ENCODE results near the gene NAXD. TPM values are rescaled to one million over a fixed set of nuclear protein-coding genes. Genes with fewer than 3 reads are reported as not detected.

Gene NAXD
- total and polyA plus RNA-seq, 2 of the 4 experiments (the other 2 are of a cell fraction), result 10.2 to 27.2 TPM

- H3K18ac ChIP-seq (ENCODE audit: low read depth, low read length), result no peak overlapping the region
- H3K23ac ChIP-seq (ENCODE audit: low read depth, low read length), result no peak overlapping the region
- DNase-seq (no peak), ATAC-seq (ENCODE audit: low read depth) (no peak)
- no peak overlapping the region for H3K27ac ChIP-seq (ENCODE audit: insufficient read depth, low read length)
- no peak overlapping the region for H2BK15ac ChIP-seq (ENCODE audit: low read depth, low read length)
- 94% methylated on average over 23 of the region's 40 CpGs; no CpG with 5 or more reads in 1 of the 2 experiments for WGBS, 2 experiments (ENCODE audit: extremely low coverage in 2 of 2, insufficient read length in 1 of 2)
- H4K20me1 ChIP-seq (ENCODE audit: insufficient read depth, low read length), result peaks cover 22% of the 10 kb centered on the region
- no peak overlapping the region for H2BK20ac ChIP-seq (ENCODE audit: low read depth, low read length)
- no peak overlapping the region for H2AFZ ChIP-seq (replicated peaks; ENCODE audit: low read length, poor library complexity)
- in situ Hi-C loops (cut with MboI; ENCODE audit: low sequenced_read_pairs), result no loop called here
- no peak overlapping the region for H3K14ac ChIP-seq (replicated peaks; ENCODE audit: low read depth, low read length)
- CTCF ChIA-PET, result no interaction called here
- peaks cover 8% of the 10 kb centered on the region; the same call in 1 of the 2 replicates for H3K4me1 ChIP-seq (ENCODE audit: control insufficient read depth, insufficient read depth, low read length)
- peaks cover under 1 to 29% of the 10 kb centered on the region in 2 experiments; a peak in 3 of 4 replicates for H3K79me1 ChIP-seq (ENCODE audit: low read depth in 1 of 2, low read length in 2 of 2)
- no peaks in the 10 kb centered on the region for H3K27me3 ChIP-seq (ENCODE audit: control insufficient read depth, insufficient read depth, low read length)
- no peak overlapping the region for H3K56ac ChIP-seq (ENCODE audit: extremely low read depth, insufficient read depth, low read length)
- H2BK120ac ChIP-seq (ENCODE audit: low read depth, low read length), result no peak overlapping the region
- H3K4me2 ChIP-seq (ENCODE audit: low read depth, low read length), result no peak overlapping the region
- peaks cover 66% of the 10 kb centered on the region for H3K36me3 ChIP-seq (ENCODE audit: control insufficient read depth, insufficient read depth, low read length)
- no peak overlapping the region for H2BK5ac ChIP-seq (ENCODE audit: low read depth, low read length, poor library complexity, severe bottlenecking)
- peaks cover 7% of the 10 kb centered on the region; the same call in 1 of the 2 replicates for H3K9me1 ChIP-seq (ENCODE audit: insufficient read depth, low read length)
- H4K91ac ChIP-seq (ENCODE audit: insufficient read depth, low read depth, low read length), result no peak overlapping the region
- dilution Hi-C loops (cut with HindIII; ENCODE audit: low sequenced_read_pairs, unreplicated experiment), result no loop called here
- intact Hi-C loops (cut with micrococcal nuclease), result no loop called here
- BruUV-seq (replicated peaks), result no TSS peak
- no peak overlapping the region for H3K4me3 ChIP-seq (ENCODE audit: insufficient read depth, low read depth, low read length)
- POLR2A ChIA-PET (ENCODE audit: unreplicated experiment), result interaction anchor here (0.6 kb wide), 1 partner anchor 21 kb away, joined by 3 read pairs; no protein-coding TSS in a partner anchor
- no peak overlapping the region for H4K5ac ChIP-seq (ENCODE audit: low read depth, low read length)
- no peak overlapping the region for H2AK5ac ChIP-seq (ENCODE audit: low read depth, low read length)
- H3K4ac ChIP-seq (ENCODE audit: low read depth, low read length), result no peak overlapping the region
- no peaks in the 10 kb centered on the region for H3K9me3 ChIP-seq (ENCODE audit: control insufficient read depth, insufficient read depth, low read length)
- no peak overlapping the region for H4K8ac ChIP-seq (ENCODE audit: low read depth in 2 of 2, low read length in 2 of 2)
- TF ChIP-seq CHD1 (IDR thresholded peaks at IDR 0.05; ENCODE audit: low read depth, low read length) (no peak), SMC3 (IDR thresholded peaks at IDR 0.05; ENCODE audit: low read depth, low read length) (no peak), MAZ (IDR thresholded peaks at IDR 0.05; ENCODE audit: borderline replicate concordance, low read depth, low read length) (no peak), CEBPB (IDR thresholded peaks at IDR 0.05; ENCODE audit: low read depth, low read length) (no peak), NFE2L2 (IDR thresholded peaks at IDR 0.05; ENCODE audit: low read depth, low read length) (no peak), CTCF (conservative IDR thresholded peaks at IDR 0.05; ENCODE audit: low read depth, low read length) (no peak), MAFK (IDR thresholded peaks at IDR 0.05; ENCODE audit: low read depth, low read length) (no peak), USF2 (IDR thresholded peaks at IDR 0.05; ENCODE audit: low read depth, low read length) (no peak), BHLHE40 (IDR thresholded peaks at IDR 0.05; ENCODE audit: low read depth, low read length) (no peak), RAD21 (IDR thresholded peaks at IDR 0.05; ENCODE audit: low read length) (no peak), FOS (IDR thresholded peaks at IDR 0.05; ENCODE audit: low read depth, low read length) (no peak)
- H3K9ac ChIP-seq (ENCODE audit: low read depth, low read length), result no peak overlapping the region
- H2AK9ac ChIP-seq (replicated peaks; ENCODE audit: low read depth, low read length, poor library complexity), result no peak overlapping the region
Measured at GRCh38 chr13:110642291-110642981, 27.1 kb downstream of the NAXD start.
